ENCODE data around the gene PLAC8L1.
"Not testable (repeated sequence)": the region's sequence is repeated elsewhere in the genome, so short reads cannot be mapped to it uniquely, and the experiment has no call there.

PLAC8L1 gene, protein sequence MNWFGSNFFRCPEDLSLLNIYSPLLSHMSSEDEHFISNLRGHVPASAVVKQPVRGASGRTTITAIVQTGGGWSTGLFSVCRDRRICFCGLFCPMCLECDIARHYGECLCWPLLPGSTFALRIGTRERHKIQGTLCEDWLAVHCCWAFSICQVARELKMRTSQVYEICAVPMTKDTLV

DNA sequence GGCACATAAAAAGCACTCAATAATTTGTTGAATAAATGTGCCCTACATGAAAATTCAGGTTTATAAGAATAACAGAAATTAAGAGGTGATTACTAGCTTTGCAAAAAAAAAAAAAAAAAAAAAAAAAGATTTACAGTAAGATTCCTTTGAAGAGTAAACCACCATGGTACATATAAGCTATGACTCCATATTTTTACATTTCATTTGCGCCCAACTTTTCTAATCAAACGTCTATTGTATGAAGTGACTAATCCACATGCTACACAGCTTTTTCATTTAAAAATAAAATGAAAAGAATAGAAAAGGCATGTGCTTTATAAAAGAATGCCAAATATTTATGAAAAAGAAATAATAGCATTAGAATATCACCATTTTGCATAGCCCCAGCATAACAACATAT is at the start of gene PLAC8L1:
TSS of gene PLAC8L1 (minus strand) at position 101 of the 400 bp plus-strand sequence. CDS start 1,266 bp downstream, outside the sequence.
- DNase-seq (ENCODE audit: low read depth in 3 of 3) = no peak

DNA sequence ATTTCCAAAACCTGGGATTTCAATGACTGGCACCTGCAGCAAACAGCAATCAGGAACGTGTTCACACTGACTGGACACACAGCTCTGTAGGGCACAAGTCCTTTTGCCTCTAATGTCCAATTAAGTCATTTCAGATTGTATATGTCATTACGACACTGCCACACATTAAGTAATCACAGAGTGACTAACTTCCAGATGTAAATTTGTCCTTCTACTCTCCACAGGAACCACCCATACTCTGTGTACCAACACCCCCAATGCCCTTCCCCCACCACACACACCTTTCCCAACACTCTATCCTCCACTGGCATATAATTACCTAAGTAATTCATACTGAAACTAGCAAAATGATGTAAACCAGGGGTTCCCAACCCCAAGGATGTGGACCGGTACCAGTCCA is 46.6 kb upstream of the PLAC8L1 start:
- no peak for DNase-seq (ENCODE audit: low read depth in 3 of 3)

DNA sequence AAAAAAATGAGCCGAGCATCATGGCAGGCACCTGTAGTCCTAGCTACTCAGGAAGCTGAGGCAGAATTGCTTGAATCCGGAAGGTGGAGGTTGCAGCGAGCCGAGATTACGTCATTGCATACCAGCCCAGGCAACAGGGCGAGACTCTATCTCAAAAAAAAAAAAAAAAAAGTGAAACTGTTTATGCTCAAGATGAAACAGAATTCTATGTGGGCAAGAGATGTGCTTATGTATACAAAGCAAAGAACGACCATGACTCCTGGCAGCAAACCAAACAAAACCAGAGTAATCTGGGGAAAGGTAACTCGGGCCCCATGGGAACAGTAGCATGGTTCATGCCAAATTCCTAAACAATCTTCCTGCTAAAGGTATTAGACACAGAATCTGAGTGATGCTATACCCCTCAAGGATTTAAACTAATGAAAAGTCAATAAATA is 32.6 kb upstream of the PLAC8L1 start:
- DNase-seq (ENCODE audit: low read depth in 3 of 3) = no peak

DNA sequence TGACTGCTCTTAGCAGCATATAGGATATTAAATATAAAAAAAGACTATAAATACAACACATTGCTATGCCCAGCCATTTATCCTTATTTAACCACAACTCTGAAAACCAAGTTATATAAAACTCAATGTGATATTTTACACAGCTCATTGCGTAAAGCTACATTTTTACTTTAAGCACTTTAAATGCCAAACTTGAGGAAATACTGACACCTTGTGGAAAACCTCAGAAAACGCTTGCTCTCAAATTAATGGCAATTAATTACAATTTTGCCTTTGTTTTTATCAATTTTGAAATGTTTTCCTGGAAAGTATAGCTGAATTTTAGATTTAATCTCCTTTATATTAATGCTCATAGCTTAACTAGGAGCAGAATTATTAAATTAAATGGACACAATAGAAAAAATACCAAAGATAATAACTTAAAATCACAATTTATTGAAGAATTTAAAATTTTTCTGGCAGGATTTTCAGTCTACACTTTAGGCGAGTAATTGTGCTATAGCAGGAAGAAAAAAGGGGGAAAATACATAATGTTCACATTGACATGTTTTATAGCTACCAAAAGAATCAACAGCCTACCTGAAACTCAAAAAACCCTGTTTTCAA is 25.2 kb upstream of the PLAC8L1 start:
- DNase-seq (ENCODE audit: low read depth in 3 of 3) = no peak

DNA sequence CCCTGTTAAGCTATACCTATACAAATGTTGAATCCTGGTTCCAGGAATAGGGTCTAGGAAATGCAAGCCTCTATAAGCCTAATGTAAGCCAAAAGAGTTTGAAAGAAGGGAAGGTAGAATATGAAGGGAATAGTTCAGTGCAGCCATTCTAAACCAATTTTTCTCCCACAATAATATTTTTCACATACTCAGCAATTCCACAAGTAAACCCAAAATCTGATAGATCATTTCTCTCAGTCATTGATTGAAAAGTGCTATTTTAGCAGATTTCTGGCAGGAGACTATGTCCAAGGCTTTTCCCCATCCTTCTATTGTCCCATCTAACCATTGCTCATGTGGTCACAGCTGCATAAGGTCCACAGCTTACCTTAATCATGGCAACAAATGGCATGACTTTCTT is 20.7 kb upstream of the PLAC8L1 start:
- no peak for DNase-seq (ENCODE audit: low read depth in 3 of 3)

DNA sequence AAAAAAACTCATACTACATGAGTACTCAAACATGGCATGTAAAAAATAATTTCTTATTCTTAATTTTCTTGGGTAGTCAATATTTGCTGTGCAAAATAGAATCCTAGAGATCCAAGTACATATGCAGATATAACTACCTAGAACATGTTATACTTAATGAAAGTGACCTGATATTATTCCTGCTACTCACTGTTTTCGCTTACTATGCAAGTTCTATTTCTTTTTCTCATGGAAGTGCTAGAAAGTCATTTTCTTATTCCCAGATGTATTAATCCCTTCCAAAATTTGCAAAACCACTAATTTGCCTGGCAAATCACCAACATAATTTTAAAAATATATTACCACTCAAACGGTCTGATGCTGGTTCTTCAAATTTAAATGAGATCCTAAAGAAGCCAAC is 19.2 kb upstream of the PLAC8L1 start:
- no peak for DNase-seq (ENCODE audit: low read depth in 3 of 3)

DNA sequence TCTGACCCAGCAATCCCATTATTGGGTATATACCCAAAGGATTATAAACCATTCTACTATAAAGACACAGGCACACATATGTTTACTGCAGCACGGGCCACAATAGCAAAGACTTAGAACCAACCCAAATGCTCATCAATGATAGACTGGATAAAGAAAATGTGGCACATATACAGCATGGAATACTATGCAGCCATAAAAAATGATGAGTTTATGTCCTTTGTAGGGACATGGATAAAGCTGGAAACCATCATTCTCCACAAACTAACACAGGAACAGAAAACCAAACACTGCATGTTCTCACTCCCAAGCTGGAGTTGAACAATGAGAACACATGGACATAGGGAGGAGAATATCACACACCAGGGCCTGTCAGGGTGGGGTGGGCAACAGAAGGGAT is 16.1 kb upstream of the PLAC8L1 start:
- not testable (repeated sequence) for DNase-seq (ENCODE audit: low read depth in 3 of 3)

DNA sequence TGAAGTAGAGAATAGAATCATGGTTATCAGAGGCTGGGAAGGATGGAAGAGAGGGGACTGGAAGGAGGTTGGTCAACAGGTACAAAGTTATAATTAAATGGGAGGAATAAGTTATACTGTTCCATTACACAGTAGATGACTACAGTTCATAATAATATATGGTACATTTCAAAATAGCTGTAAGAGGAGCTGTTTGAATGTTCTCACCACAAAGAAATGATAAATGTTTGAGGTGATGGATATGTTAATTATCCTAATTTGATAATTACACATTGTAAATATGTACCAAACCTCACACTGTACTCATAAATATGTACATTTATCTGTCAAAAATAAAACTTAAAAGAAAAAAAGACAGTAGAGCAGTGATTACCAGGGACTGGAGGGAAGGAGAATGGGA is 12.9 kb upstream of the PLAC8L1 start:
- no peak for DNase-seq (ENCODE audit: low read depth in 3 of 3)

DNA sequence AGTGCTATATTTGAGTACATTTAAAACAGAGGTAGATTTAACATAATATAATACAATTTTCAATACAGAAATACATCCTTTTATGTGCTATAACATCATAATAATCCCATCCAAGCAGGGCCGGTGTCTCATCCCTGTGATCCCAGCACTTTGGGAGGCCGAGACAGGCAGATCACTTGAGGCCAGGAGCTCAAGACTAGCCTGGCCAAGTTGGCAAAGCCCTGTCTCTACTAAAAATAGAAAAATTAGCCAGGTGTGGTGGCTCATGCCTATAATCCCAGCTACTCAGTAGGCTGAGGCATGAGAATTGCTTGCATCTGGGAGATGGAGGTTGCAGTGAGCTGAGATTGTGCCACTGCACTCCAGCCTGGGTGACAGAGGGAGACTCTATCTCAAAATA is 11.8 kb upstream of the PLAC8L1 start:
- not testable (repeated sequence) for DNase-seq (ENCODE audit: low read depth in 3 of 3)

DNA sequence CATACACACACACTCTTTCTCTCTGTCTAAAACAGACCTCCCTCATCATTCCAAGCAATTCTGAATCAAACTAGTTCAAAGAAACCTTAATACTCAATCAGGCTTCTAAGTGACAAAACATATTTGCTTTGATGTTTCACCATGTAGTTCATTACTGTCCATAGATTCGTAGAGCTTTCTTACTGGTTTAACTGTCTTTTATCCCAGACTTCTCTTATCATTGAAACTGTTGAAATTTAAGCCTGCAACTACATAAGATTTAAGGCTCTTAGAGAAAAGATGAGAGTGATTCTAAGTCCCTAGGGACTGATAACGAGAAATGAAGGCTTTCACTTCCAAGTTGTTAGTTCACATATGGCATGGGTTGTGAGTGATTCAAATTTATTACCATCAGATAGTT is 11.0 kb upstream of the PLAC8L1 start:
- no peak for DNase-seq (ENCODE audit: low read depth in 3 of 3)

DNA sequence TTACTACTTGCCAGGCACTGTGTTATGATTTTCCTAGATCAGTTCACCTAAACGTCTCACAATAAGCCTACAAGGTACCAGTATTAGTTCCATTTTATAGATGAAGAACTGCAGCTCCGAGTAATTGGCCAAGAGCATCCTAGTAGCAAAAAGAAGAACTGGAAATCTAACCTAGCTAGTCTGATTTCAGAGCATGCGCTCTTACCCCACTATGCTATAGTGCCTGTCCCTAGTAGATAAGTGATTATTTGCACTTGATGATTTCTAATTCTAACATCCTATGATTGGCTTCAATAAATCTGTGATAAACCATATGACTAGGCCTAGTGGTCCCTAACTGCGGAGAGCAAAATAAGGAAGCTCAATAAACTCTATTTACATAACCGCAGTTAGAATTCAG is 7.1 kb upstream of the PLAC8L1 start:
- no peak for DNase-seq (ENCODE audit: low read depth in 3 of 3)

DNA sequence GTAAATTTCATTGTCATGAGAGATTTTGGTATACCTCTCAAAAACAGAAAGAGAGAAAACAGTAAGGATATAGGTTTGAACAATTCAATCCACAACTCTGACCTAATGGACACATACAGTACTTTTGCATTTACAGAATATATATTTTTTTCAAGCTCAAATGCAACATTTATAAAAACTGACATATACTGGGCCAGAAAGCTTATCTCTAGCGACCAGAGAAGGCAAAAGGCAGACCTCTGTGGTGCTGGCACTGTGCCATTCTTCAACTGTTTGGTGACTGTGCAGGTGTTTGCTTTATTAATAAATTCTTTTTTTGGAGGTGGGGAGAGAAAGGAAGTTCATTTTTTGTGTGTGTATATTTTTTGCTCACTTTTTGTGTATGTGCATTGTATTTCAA is 6.0 kb upstream of the PLAC8L1 start:
- DNase-seq (ENCODE audit: low read depth in 3 of 3) = no peak

DNA sequence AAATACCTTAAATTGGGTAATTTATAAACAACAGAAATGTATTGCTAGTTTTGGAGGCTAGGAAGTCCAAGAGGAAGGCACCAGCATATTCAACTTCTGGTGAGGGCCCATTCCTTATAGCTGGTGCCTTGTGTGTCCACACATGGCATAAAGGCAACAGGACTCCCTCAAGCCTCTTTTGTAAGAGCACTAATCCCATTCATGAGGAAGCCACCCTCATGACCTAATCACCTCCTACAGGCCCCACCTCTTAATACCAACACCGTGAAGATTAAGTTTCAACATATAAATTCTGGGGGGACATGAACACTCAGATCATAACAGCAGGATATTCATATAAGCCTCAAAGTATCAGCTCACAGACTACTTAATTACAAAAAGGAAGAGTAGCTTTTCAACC is 4.0 kb upstream of the PLAC8L1 start:
- no peak for DNase-seq (ENCODE audit: low read depth in 3 of 3)

DNA sequence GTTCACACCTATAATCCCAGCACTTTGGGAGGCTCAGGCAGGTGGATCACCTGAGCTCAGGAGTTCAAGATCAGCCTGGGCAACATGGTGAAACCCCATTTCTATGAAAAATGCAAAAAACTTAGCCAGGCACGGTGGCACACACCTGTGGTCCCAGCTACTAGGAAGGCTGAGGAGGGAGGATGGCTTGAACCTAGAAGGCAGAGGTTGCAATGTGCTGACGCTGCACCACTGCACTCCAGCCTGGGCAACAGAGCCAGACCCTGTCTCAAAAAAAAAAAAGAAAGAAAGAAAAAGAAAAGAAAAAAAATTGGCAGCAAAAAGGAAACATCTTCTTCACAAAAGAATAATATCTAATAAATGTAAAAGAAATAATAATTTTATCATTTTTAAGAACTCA is 3.5 kb upstream of the PLAC8L1 start:
- not testable (repeated sequence) for DNase-seq (ENCODE audit: low read depth in 3 of 3)

DNA sequence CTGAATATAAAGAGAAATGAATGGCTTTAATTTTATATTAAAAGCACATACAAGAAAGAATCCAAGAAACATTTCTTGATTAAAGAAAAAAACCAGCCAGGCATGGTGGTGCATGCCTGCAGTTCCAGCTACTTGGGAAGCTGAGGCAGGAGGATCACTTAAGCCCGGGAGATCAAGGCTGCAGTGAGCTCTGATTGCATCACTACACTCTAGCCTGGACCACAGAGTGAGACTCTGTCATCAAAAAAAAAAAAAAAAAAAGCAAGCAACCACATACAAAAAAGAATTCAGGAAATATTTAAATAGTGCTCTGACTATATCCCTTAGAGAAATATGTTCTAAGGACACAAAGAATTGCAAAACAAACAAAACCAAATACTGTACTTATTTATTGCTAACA is 2.5 kb upstream of the PLAC8L1 start:
- no peak for DNase-seq (ENCODE audit: low read depth in 3 of 3)

DNA sequence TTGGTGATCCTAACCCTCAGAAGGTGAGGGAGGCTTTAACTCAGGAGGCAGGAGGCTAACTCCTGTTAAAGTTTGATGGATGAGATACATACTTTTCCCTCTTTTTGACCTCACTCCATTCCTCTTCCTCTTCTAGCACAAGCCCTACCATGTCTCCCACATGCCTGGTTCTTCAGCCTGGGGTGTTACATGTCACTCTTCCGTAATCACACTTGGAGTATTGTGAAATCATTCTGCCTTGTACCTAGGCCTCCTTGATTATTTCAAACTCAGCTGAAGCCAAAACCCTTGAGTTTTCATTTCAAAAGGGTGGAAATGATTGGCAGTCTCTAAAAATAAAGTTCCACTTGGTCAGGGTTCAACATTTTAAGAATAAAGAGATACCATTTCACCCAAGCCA is 1.8 kb downstream of the PLAC8L1 start:
- no peak for DNase-seq (ENCODE audit: low read depth in 3 of 3)

DNA sequence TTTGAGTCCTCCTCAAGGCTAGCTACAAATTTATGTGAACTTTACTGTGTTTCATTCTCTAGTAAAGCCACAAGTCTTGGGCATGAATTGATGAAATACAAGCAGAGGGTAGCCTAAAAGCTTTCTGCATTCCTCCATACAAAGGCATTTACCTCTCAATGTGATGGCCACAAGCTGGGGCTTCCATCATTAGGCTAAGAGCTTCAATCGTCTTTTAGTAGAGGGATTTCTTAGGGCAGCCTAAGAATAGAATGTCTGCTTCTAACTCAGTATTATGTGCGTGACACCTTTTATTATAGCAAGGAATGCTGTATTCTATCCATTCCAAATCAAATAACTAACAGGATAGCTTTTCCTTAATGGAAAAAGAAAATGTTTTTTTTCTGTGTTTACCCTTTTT is 3.7 kb downstream of the PLAC8L1 start:
- DNase-seq (ENCODE audit: low read depth in 3 of 3) = no peak

DNA sequence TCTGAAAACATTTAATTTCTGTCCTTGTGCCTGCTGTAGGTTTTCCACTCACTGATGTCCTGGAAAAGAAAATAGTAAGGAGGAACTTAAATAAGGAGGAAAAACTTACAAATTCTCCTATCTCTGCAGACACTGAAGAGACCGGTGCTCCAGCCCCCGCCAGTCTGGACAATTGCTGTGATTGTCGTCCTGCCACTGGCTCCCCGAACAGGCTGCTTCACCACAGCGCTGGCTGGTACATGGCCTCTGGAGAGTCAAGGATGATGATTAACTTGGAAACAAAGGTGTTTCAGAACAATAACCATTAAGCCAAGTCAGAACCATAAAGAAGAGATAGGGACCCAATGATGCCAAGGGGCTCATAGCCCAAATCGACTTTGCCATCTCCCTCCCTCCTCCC is 7.3 kb downstream of the PLAC8L1 start:
- DNase-seq (ENCODE audit: low read depth in 3 of 3) = no peak

DNA sequence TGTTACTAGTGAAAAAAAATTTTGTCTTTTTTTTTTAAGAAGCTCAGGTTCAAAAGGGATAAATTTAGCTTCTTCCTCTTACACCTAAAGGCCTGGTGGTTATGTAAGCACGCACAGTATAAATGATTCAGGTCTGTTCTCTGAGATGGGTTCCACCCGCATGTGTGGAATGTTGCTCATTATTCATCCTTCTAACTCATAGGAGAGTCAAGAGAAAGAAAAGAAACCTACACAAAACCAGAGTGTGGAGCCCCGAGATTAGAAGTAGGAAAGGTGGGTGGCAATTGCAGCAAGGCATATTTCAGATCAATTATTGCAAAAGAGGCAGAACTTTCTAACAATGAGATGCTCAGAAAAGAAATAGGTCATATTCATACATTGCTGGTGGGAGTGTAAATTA is 13.5 kb downstream of the PLAC8L1 start:
- DNase-seq (ENCODE audit: low read depth in 3 of 3) = no peak

DNA sequence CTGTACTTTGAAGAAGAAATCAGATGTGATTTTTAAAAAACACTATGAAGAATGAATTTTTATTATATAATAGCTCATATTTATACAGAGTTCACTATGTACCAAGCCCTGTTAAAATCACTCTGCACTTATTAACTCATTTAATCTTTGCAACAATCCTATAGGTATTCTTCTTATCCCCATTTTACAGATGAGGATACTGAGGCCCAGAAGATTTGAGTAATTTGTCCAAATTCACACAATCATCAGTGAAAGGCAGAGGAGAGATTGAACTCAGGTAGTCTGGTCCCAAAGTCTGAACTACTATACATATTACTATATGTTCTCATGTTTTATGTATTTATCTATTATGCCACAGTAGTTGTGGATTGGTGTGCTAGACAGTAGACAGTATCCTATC is 16.1 kb downstream of the PLAC8L1 start:
- no peak for DNase-seq (ENCODE audit: low read depth in 3 of 3)

DNA sequence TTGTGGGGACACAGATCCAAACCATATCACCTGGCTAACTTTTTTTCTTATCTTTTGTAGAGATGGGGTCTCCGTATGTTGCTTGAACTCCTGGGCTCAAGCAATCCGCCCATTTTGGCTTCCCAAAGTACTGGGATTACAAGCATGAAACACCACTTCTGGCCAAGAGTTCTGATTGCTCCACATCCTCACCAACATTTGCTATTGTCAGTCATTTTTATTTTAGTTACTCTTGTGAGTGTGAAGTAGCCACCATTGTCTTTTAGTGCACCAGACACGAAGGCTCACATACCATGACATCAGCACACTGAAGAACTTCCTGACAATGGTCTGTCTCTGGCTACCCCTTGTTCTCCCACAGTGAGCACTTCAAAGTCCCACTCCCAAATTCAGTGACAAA is 17.3 kb downstream of the PLAC8L1 start:
- DNase-seq (ENCODE audit: low read depth in 3 of 3) = no peak

DNA sequence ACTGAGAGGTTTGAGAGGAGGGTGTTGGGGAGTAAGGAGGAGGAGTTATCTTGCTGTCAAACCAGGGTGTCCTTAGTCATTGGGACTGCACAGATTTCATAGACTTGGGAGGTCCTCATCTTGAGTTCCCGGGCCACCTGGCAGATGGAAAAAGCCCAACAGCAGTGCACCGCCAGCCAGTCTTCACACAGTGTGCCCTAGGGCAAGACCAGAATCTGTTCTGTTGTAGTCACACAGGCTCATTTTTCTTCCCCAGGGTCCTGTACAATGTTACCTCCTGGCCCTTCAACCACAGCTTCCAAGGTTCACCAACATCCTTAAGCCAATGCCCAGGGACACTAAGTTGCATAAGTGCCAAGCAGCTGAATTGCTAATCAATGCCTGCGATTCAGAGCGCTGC is 21.0 kb downstream of the PLAC8L1 start:
- no peak for DNase-seq (ENCODE audit: low read depth in 3 of 3)

DNA sequence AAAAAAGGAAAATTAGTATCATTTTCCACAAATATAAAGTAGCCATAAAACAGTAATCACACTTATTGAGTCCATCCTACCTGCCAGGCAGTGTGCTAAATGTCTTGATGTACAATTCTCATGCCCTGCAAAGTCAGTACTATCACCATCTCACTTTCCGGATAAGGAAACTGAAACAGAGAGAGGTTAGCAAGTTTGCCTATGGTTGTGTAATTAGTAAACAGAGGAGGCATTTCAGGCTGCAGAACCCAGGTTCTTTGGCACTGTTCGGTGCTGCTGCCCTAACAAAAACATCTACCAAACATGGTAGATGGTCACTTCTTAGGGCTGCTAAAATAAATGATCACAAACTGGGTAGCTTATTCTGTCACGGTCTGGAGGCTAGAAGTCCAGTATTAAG is 22.6 kb downstream of the PLAC8L1 start:
- DNase-seq (ENCODE audit: low read depth in 3 of 3) = no peak

DNA sequence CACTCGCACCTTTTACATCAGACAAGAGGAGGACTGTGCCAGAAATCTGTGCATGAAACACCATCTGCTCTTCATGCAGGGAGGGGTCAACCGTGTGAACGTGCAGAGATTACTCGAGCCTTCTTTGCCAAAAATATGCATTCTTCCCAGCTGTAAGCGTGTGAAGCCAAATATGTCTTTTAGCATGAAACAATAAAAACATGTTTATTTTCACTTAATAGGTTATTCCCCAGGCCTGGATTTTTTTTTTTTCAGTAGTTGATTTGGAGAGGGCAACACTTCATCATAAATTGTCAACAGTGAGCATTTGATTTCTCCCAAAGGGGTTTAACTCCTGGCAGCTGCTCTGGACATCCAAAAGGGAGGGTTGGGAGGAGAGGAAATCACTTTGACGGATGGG is 23.8 kb downstream of the PLAC8L1 start:
- DNase-seq (ENCODE audit: low read depth in 3 of 3) = no peak
